Endothelial cell of umbilical vein (primary cell): ENCODE data around the gene MICALL2. TPM values are rescaled to one million over a fixed set of nuclear protein-coding genes. Genes with fewer than 3 reads are reported as not detected.

Experiments used
- BruUV-seq: library from RNA; stranded (reverse); fragments of 400-500 nt; replicated peaks from 2 replicates; lab custom pipeline; 2021; lab: Mats Ljungman, UMichigan
- CTCF ChIA-PET: fragments of 300-600, 350-600 bp; sonication (Branson Sonifier 250); formaldehyde crosslinking; loops from one replicate; lab custom pipeline; 2021; ENCODE audit warnings: antibody characterized with exemption, inconsistent platforms; lab: Charles Lee
- POLR2A ChIA-PET: fragments of 300-600, 350-600 bp; sonication (Branson Sonifier 250); formaldehyde crosslinking; loops from one replicate; lab custom pipeline; 2021; ENCODE audit warnings: antibody characterized with exemption, inconsistent platforms; lab: Charles Lee
- DNase-seq: peaks from one replicate; pipeline ENCODE4 v3.0.0-alpha.2; 2011; ENCODE audit warnings: low read depth, low spot score
- FAIRE-seq: peaks from 2 replicates; lab custom pipeline; 2011; peaks lifted over from hg19 to GRCh38; lab: Jason Lieb, UNC
- H2AFZ ChIP-seq: 2 replicates; pipeline ENCODE4 v1.6.0; 2012; ENCODE audit warnings: low read depth, low read length, control low read depth, inconsistent platforms
- H3K27ac ChIP-seq: 2 replicates; pipeline ENCODE4 v1.5.1; 2011; ENCODE audit warnings: low read depth, mild to moderate bottlenecking, control low read depth, low read length, moderate library complexity; ENCODE audit not compliant: insufficient read depth
- H3K27me3 ChIP-seq, 2 experiments: 2 replicates each; pipeline versions ENCODE4 v1.6.0 to v1.6.1; 2011; ENCODE audit warnings: low read length in 2 of 2, mixed read lengths in 1 of 2; ENCODE audit not compliant: control insufficient read depth in 2 of 2, insufficient read depth in 2 of 2
- H3K36me3 ChIP-seq, 2 experiments: 2 replicates in 1 of 2; 3 replicates in 1 of 2; pipeline ENCODE4 v1.5.1; 2011; ENCODE audit warnings: low read length in 2 of 2, mild to moderate bottlenecking in 1 of 2, moderate library complexity in 1 of 2; ENCODE audit not compliant: control insufficient read depth in 2 of 2, insufficient read depth in 2 of 2; ENCODE audit errors: extremely low read depth in 1 of 2
- H3K4me1 ChIP-seq: 3 replicates; pipeline ENCODE4 v1.5.1; 2011; ENCODE audit warnings: mild to moderate bottlenecking, low read length; ENCODE audit not compliant: control insufficient read depth, insufficient read depth; ENCODE audit errors: extremely low read depth
- H3K4me2 ChIP-seq: 2 replicates; pipeline ENCODE4 v1.6.1; 2011; ENCODE audit warnings: low read length, control low read depth, mixed read lengths; ENCODE audit not compliant: insufficient read depth
- H3K4me3 ChIP-seq, 3 experiments: fragments of 200-600 bp in 1 of 3; sonication (generic), shearing (Covaris generic) in 1 of 3; replicated peaks in 1 of 3; 2 replicates each; pipeline ENCODE4 v1.5.1; 2011 to 2016; ENCODE audit warnings: control low read depth in 3 of 3, low read length in 3 of 3, mild to moderate bottlenecking in 2 of 3, inconsistent platforms in 1 of 3, low read depth in 1 of 3, moderate library complexity in 1 of 3; ENCODE audit not compliant: insufficient read depth in 1 of 3
- H3K79me2 ChIP-seq: 2 replicates; pipeline ENCODE4 v1.6.0; 2012; ENCODE audit warnings: low read length, inconsistent platforms; ENCODE audit not compliant: control insufficient read depth, insufficient read depth
- H3K9ac ChIP-seq: replicated peaks from 2 replicates; pipeline ENCODE3; 2011; ENCODE audit warnings: low read length, control low read depth; ENCODE audit not compliant: insufficient read depth; ENCODE audit errors: extremely low read depth
- H3K9me1 ChIP-seq: replicated peaks from 3 replicates; pipeline ENCODE4 v1.6.0; 2011; ENCODE audit warnings: mild to moderate bottlenecking, low read length; ENCODE audit not compliant: control insufficient read depth, insufficient read depth; ENCODE audit errors: extremely low read depth
- H3K9me3 ChIP-seq: replicated peaks from 2 replicates; pipeline ENCODE4 v1.5.1; 2012; ENCODE audit warnings: low read length, inconsistent platforms; ENCODE audit not compliant: control insufficient read depth, insufficient read depth
- H4K20me1 ChIP-seq: replicated peaks from 2 replicates; pipeline ENCODE3; 2011; ENCODE audit warnings: mild to moderate bottlenecking, low read length; ENCODE audit not compliant: control insufficient read depth, insufficient read depth; ENCODE audit errors: extremely low read depth
- EZH2 ChIP-seq: IDR thresholded peaks from 2 replicates; pipeline ENCODE4 v1.6.1; 2012; ENCODE audit warnings: borderline replicate concordance, low read depth, mild to moderate bottlenecking, moderate library complexity, low read length, inconsistent platforms; ENCODE audit not compliant: severe bottlenecking
- FOS ChIP-seq: IDR thresholded peaks from 2 replicates; pipeline ENCODE4 v1.6.1; 2011; ENCODE audit warnings: mild to moderate bottlenecking, low read length, moderate library complexity, borderline replicate concordance; ENCODE audit not compliant: insufficient read depth
- GATA2 ChIP-seq: IDR thresholded peaks from 2 replicates; pipeline ENCODE4 v1.7.0; 2011; ENCODE audit warnings: low read depth, mild to moderate bottlenecking, moderate library complexity, mixed read lengths, low read length; ENCODE audit not compliant: insufficient read length, insufficient read depth
- JUN ChIP-seq: IDR thresholded peaks from 2 replicates; pipeline ENCODE4 v1.6.1; 2011; ENCODE audit warnings: borderline replicate concordance, low read depth; ENCODE audit not compliant: insufficient read length, insufficient read depth
- MYC ChIP-seq: IDR thresholded peaks from one replicate; pipeline ENCODE4 v1.6.1; 2011; ENCODE audit warnings: mild to moderate bottlenecking, low read depth, low read length
- POLR2A ChIP-seq: IDR thresholded peaks from 2 replicates; pipeline ENCODE4 v1.6.1; 2012; ENCODE audit warnings: low read depth, mild to moderate bottlenecking, control low read depth, low read length
- POLR2AphosphoS5 ChIP-seq: IDR thresholded peaks from 2 replicates; pipeline ENCODE4 v1.6.1; 2012; ENCODE audit warnings: low read depth, mild to moderate bottlenecking, control low read depth, low read length, moderate library complexity; ENCODE audit not compliant: insufficient read depth
- dilution Hi-C: fragments of 300-500 bp; cut with MboI; formaldehyde crosslinking; loops from one replicate; pipeline ENCODE4 v1.15.0; 2019; ENCODE audit warnings: low sequenced_read_pairs; ENCODE audit not compliant: extremely low pct_ligation_motif_present
- intact Hi-C: fragments of 100-400 bp; cut with micrococcal nuclease; formaldehyde crosslinking; loops from one replicate; pipeline ENCODE4 v1.10.0; 2022
- polyA plus RNA-seq, 4 experiments: library from polyadenylated mRNA; depleted of rRNA in 3 of 4; stranded (reverse) in 3 of 4; unstranded in 1 of 4; fragments of >200 nt; gene quantifications; 2 replicates each; pipeline versions ENCODE4 v1.2.1 to v1.2.3, GENCODE V29; 2011 to 2012; ENCODE audit warnings: missing spikeins in 1 of 4
- total RNA-seq: library from RNA; stranded (reverse); gene quantifications from 2 replicates; pipeline ENCODE4 v1.2.3, GENCODE V29; 2021
- TF ChIP-seq, protein P1 (sequence below): IDR thresholded peaks from 2 replicates; pipeline ENCODE4 v1.6.1; 2011; ENCODE audit not compliant: insufficient read depth, insufficient read length
- TF ChIP-seq, protein P2 (sequence below), 2 donors: IDR thresholded peaks; 1 replicate in 1 of 2; 2 replicates in 1 of 2; pipeline ENCODE4 v1.5.1; 2011; ENCODE audit warnings: low read length in 2 of 2, mild to moderate bottlenecking in 2 of 2, moderate library complexity in 2 of 2, control low read depth in 1 of 2, inconsistent platforms in 1 of 2, low read depth in 1 of 2; ENCODE audit not compliant: insufficient read depth in 1 of 2; ENCODE audit errors: extremely low read depth in 1 of 2

MICALL2 gene
- total and polyA plus RNA-seq, 2 donors (not counting 3 experiments of a cell fraction or from before 2014, with no cell fraction given), result 29.8 to 46.3 TPM

DNA sequence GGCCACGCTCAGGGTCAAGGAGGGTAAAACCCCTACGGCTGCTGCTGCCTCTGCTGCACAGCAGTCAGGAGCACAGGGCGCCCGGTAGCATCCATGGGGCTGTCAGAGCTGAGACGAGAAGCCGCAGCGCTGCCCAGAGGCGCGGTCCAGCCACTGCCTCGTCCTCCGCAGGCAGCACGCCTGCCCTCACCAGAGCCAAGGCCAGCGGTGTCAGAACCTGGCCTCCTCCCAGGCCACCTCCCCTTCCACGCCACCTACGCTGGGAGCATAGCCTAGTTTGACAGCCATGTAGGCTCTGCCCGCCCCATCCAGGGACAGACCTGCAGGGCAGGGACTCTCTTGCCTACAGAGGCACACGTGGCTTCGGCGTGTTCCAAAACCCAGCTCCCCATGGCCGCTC lies 28.7 kb upstream of the MICALL2 start:
- CTCF ChIA-PET, result no interaction called here
- Histone ChIP-seq H3K4me2 (no peak overlapping the region), H3K27me3 (no peaks in the 10 kb centered on the region), H3K9me1 (no peaks in the 10 kb centered on the region), H3K36me3 (peaks cover 2 to 62% of the 10 kb centered on the region in 2 experiments), H3K4me1 (no peaks in the 10 kb centered on the region), H3K9me3 (no peaks in the 10 kb centered on the region), H3K9ac (no peak overlapping the region), H3K4me3 (no peak overlapping the region), H3K27ac (no peak overlapping the region), H3K79me2 (no peaks in the 10 kb centered on the region), H2AFZ (no peak overlapping the region), H4K20me1 (no peaks in the 10 kb centered on the region)
- dilution Hi-C loops, result no loop called here
- no peak for FAIRE-seq
- intact Hi-C loops, result no loop called here
- TF ChIP-seq POLR2A (no peak), JUN (no peak)
- TF ChIP-seq, protein P1, sequence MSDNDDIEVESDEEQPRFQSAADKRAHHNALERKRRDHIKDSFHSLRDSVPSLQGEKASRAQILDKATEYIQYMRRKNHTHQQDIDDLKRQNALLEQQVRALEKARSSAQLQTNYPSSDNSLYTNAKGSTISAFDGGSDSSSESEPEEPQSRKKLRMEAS, result no peak
- POLR2A ChIA-PET, result no interaction called here
- DNase-seq, result no peak
- BruUV-seq, result no TSS peak

DNA sequence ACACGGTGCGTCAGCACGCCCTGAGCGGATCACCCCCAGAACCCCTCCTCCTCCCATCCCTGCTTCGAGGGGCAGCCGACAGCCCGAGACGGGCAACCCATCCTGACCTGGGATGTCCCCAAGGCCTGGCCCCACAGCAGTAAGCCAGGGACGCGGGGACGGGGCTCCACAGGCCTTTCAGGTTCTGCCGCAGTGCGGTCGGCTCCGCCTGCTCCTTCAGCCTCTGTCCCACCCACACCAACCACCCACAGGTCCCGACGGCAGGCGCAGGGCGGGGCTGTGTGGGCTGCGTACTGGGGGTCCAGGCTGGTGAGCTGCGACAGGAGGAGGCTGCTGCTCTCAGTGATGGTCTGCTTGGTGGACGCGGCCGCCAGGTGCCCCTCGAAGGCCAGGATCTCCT lies 28.2 kb upstream of the MICALL2 start:
- BruUV-seq, result no TSS peak
- no peak overlapping the region for H3K4me2 ChIP-seq
- H3K4me1 ChIP-seq, result no peaks in the 10 kb centered on the region
- no peak overlapping the region for H3K9ac ChIP-seq
- CTCF ChIA-PET, result no interaction called here
- dilution Hi-C loops (no loop called here), intact Hi-C loops (no loop called here)
- POLR2A ChIA-PET, result no interaction called here
- DNase-seq (no peak), FAIRE-seq (no peak)
- no peak overlapping the region for H3K4me3 ChIP-seq
- no peak for TF ChIP-seq GATA2
- TF ChIP-seq FOS, result no peak
- TF ChIP-seq POLR2A, result no peak
- TF ChIP-seq JUN, result no peak
- no peak for TF ChIP-seq MYC
- TF ChIP-seq POLR2AphosphoS5, result no peak
- TF ChIP-seq EZH2, result no peak
- TF ChIP-seq, protein P2, sequence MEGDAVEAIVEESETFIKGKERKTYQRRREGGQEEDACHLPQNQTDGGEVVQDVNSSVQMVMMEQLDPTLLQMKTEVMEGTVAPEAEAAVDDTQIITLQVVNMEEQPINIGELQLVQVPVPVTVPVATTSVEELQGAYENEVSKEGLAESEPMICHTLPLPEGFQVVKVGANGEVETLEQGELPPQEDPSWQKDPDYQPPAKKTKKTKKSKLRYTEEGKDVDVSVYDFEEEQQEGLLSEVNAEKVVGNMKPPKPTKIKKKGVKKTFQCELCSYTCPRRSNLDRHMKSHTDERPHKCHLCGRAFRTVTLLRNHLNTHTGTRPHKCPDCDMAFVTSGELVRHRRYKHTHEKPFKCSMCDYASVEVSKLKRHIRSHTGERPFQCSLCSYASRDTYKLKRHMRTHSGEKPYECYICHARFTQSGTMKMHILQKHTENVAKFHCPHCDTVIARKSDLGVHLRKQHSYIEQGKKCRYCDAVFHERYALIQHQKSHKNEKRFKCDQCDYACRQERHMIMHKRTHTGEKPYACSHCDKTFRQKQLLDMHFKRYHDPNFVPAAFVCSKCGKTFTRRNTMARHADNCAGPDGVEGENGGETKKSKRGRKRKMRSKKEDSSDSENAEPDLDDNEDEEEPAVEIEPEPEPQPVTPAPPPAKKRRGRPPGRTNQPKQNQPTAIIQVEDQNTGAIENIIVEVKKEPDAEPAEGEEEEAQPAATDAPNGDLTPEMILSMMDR (IDR thresholded peaks at IDR 0.05; ENCODE audit: extremely low read depth in 1 of 2, insufficient read depth in 1 of 2, low read depth in 1 of 2, low read length in 2 of 2), result no peak
- TF ChIP-seq, protein P1, result no peak
- H3K9me1 ChIP-seq, result no peaks in the 10 kb centered on the region
- no peaks in the 10 kb centered on the region for H3K9me3 ChIP-seq
- H3K36me3 ChIP-seq, result peaks cover 2 to 65% of the 10 kb centered on the region in 2 experiments
- H3K79me2 ChIP-seq, result no peaks in the 10 kb centered on the region
- no peak overlapping the region for H3K27ac ChIP-seq
- no peak overlapping the region for H2AFZ ChIP-seq
- no peaks in the 10 kb centered on the region for H4K20me1 ChIP-seq
- H3K27me3 ChIP-seq, result no peaks in the 10 kb centered on the region
